GM23248 (cell line): Measurements from ENCODE around the gene GJA9.

ENCODE experiments used
- EZH2 ChIP-seq: fragments of 200-600 bp; sonication (generic); IDR thresholded peaks from 2 replicates; pipeline ENCODE4 v1.6.1; 2018; ENCODE audit warnings: antibody characterized with exemption, mild to moderate bottlenecking; ENCODE audit not compliant: insufficient read depth, poor library complexity, severe bottlenecking
- EZH2phosphoT487 ChIP-seq: fragments of 200-600 bp; sonication (generic); IDR thresholded peaks from 2 replicates; pipeline ENCODE4 v1.6.1; 2018; ENCODE audit warnings: antibody characterized with exemption, moderate library complexity, mild to moderate bottlenecking, low read depth; ENCODE audit not compliant: insufficient read depth

GRCh38 chr1:38859561-38860453, 21.6 kb downstream of the GJA9 start, which contains the start of gene RRAGC:
- TF ChIP-seq EZH2 (no peak), EZH2phosphoT487 (no peak)
